HG03558 (cell line): ENCODE results near the gene PARVA.
"Not testable (repeated sequence)": the region's sequence is repeated elsewhere in the genome, so short reads cannot be mapped to it uniquely, and the experiment has no call there.

Experiments used
- ATAC-seq: cut with Tn5 transposase; IDR thresholded peaks from one replicate; pipeline ENCODE4 v1.9.1; 2021; ENCODE audit warnings: moderate number of reproducible peaks; ENCODE audit not compliant: unreplicated experiment; ENCODE audit errors: extremely low read depth

Gene PARVA

DNA sequence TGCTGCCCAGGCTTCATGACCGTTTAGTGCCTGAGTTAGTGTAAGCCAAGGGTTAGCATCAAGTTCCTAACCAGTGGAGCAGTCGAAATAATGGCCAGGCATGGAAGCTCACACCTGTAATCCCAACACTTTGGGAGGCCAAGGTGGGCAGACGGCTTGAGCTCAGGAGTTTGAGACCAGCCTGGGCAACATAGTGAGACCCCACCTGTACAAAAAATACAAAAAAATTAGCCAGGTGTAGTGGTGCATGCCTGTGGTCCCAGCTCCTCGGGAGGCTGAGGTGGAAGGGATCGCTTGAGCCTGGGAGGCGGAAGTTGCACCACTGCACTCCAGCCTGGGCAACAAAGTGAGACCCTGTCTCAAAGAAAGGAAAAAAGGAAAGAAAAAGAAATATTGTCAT is 143.2 kb downstream of the PARVA start:
- ATAC-seq = not testable (repeated sequence)

DNA sequence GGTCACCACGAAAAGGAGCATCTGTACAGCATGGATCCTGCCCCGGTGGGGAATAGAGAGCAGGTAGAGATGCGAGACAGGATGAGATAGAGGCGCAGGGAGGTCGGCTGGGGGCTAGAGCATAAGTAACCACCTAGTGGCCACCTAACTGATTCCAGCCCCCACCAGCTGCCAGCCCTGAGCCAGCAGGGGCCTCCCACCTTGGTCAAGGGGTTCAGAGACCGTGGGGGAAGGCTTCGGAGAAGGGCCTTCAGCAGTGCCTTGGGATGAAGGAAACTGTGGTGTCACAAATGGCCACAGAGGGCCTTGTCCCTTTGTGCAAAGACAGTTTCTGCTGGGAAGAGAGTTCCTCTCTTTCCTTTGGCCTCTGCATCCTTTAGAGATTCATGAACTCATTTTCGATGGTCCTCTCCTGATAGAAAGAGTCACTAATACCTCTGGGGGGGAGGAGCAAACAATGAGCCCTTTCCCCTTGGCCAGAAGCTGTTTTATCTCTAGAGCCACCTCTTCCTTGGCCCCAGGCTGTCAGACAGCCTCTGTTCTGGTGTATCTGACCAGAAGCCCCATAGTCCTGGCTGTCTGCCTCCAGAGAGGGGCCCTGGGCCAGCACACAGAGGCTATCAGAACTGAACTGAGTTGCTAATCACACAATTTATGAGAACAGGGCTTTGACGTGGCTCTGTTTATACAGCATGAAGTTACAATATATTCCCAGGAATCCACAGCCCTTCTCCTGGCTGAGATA is 146.0 kb downstream of the PARVA start:
- no peak for ATAC-seq

DNA sequence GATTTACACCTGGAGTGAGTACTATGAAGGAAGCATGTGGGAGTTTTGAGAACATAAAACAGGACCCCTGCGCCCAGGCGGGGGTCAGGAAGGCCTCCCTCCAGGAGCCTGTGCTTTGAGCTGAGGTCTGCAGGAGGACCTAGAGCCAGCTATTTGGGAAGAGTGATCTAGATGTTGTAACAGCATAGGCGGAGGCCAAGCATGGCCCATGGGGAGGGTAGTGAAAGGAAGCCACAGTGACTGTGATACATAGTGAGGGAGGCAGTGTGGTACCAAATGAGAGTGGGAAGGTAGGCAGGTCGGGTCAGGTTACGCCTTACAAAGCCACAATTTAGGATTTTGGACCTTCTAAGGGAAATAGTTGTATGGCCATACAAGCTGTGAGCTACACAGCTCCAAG is 147.5 kb downstream of the PARVA start:
- no peak for ATAC-seq

GRCh38 chr11:12525466-12526055 is 148.2 kb downstream of the PARVA start:
- no peak for ATAC-seq

DNA sequence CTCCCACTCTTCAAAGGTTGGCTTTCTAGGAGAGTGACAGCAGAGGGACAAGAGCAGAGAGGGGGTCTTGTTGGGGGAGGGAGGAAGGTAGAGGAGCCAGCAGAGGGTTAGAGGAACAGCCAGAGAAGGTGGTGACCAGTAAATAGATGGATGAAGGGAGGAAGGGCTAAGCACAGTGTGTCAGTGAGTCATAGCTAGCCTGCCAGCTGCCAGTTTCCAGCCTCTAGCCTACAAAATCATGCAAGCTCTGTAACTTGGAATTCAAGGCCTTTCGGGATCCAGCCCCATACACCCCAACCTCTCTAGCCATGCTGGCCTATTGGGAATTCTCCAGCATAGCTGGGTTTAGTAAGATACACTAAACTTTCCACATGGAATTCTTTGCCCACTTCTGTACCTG is 149.4 kb downstream of the PARVA start:
- no peak for ATAC-seq

DNA sequence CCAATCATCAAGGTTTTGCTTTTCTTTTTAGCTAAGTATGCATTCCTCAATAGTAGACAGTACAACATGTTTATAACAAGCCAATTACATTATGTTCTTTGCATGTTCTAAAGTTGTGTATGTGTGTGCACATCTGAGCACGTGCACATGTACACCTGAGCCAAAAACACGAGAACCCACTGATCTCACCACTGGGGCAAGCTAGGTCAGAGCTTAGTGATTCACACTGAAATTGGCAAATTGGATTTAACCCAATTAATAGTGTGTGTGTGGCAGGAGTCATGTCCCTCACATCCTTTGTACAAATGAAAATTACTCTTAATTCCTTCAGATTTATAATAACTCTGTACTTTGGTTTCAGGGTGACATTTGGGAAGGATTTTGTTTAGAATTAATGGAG is 151.1 kb downstream of the PARVA start:
- no peak for ATAC-seq

DNA sequence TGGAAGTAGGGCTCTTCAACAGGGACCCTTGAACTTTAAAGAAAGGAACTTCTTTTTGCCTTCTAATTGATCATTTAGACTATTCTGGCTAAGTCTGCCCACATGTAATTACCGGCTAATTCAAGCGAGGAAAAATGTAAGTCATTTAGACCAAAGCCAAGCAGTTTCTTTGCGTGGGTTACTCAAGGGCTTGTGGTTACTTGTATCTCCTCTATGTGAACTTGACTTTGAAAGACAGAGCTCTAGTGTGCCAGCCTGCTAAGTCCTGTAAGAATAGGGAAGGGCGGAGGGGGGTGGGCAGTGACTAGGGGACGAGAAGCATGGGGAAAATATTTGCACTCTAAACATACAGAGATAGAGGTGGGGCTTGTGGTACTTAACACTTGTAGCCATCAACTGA is 151.7 kb downstream of the PARVA start:
- no peak for ATAC-seq

DNA sequence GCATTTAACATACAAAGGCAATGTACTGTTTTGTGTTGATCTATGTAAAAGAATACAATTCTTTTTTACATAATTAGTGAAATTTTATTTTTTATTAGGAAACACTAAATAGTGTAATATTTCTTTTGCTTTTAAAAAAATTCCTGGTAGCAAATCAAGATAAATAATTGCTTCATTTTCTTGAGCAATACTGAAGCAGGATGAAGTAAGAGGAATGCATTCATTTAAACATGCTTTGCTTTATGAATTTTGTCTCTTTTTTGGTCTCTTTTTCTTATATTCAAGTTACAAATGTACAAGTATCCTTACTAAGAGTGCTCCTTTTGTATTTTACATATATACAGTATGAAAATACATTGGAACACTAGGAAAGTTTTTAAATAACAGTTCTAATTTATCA is 152.4 kb downstream of the PARVA start:
- no peak for ATAC-seq

DNA sequence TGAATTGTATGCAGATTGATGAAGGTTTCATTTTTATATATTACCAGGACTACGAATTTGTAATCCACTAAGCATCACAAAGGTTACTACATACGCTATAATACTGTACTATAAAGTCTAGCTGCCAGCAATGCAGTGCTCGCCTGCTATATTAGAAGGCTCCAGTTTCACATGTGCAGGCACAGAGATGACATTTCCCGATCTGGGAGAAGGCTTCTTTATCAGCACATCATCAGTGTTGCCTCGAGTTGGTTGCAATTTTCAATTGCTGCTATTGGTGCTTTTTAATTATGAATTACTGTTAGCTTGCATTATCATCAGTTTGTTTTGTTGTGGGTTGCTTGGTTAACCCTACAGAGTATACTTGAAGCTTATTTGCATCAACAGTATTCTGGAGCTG is 153.6 kb downstream of the PARVA start:
- ATAC-seq = no peak

- ATAC-seq = no peak
Observed at GRCh38 chr11:12531681-12532080, 154.3 kb downstream of the PARVA start.

- no peak for ATAC-seq
Observed at GRCh38 chr11:12532580-12532979, 155.2 kb downstream of the PARVA start.

GRCh38 chr11:12534549-12534948 is 157.2 kb downstream of the PARVA start:
- no peak for ATAC-seq

DNA sequence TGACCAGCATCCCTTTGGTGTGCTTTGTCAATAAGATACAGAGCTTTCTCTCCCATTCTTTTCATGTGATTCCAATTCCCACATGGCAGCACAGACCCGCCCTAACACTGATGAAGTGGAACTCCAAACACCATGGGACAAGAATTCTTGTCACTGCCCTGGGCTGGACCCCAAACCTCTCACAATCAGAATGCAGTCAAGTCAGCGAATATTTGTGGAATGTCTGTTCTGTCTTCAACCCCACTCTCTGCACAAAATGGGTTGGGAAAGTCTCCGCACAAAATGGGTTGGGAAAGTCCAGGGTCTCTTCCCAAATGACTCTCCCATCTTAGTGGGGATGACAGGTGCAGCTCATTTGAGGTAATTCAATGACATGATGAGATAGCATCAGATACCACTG is 157.9 kb downstream of the PARVA start:
- ATAC-seq = no peak

DNA sequence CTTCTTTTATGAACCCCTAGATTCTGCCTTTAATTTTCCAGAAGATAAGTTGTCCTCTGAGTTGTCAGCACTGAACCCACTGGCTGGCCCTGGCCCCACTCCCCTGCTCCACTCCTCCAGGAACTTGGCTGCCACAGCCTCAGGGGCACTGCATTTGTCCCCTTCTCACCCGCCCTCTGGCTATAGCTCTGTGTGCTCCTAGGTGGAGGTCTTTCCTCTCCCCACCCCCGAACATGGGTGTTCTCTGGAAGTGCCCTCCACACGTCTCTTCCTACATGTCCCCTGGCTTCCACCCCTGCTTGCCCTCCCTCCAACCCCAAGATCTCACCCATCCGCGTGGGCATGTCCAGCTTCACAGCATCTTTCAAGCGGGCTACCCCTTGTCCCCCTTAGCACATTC is 159.2 kb downstream of the PARVA start:
- ATAC-seq = no peak

DNA sequence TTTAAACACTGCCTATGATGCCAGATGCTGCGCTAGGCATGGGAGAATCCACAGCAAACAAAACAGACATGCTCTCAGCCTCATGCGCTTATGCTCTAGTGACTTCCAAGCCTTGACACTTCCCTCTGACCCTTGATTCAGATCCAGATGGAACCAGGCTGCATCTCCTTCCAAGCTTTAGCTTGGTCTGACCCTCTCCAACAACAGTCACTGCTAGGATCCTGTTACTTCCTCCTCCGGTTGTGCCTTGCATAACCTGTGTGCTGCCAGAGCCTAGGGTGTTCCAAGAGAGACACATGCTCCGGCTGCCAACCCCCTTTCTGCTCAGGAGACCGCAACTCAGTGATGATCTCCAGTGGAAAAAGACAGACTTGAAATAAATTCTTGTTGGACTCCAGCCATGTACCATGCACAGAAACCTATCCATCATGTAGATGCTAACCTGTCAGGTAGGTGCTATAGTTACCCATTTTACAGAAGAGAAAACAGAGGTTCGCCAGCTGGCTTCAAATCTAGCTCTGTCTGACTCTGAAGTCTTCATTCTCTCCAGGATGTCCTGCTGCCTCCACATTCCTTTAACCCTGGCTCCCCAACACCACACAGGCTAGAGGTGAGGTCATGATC is 160.5 kb downstream of the PARVA start:
- ATAC-seq = no peak

DNA sequence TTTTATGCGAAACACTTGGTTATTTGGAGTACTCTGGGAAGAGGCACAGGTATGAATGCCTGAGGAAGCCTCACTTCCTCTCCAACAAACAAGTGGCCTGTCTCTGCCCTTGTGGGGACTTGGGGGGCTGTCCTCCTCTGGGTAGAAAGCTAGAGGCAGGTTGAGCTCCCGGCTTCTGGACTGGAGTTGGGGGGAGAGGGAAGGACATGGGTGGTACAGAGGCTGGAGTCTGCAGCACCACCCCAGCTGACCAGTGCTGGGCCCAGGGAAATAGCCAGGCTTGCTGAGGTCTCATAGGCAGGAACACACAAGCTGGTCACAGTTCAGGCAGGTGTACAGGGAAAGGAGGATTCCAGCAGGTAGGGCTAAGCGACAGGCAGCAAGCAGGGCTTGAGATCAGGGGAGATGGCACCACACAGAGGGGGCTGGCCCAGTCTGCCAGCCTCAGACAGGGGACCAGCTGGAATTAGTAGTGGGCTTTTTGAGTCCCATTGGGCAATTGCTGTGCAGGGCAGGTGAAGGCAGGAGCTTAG is 161.6 kb downstream of the PARVA start:
- no peak for ATAC-seq

DNA sequence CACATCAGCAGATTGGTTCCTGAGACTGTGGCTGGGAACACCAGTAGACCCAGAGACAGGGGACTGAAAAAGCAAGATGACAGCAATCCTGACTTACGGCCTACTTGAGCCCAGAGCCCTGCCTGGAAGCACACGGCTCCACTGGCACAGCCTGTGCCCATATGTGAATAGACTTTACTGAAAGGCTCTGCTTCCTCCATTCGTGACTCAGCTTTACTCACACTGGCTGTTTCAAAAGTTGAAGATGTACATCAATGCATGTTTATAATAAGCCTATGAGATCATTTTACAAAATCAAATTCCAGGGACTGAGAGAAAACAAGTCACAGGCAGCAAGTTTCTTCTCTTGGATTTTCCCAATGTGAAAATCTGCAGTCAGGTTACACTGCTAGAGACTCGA is 162.2 kb downstream of the PARVA start:
- no peak for ATAC-seq

GRCh38 chr11:12540075-12540680 is 162.8 kb downstream of the PARVA start:
- no peak for ATAC-seq

GRCh38 chr11:12540913-12541582 is 163.7 kb downstream of the PARVA start:
- ATAC-seq = no peak

GRCh38 chr11:12541583-12542151 is 164.3 kb downstream of the PARVA start:
- ATAC-seq = no peak
